Measurements from ENCODE around the gene KCNMB2.

Gene KCNMB2

GRCh38 chr3:178562143-178562946, 26.1 kb downstream of the KCNMB2 start:
- no peak for TF ChIP-seq CTCF (IDR thresholded peaks at IDR 0.05)

- TF ChIP-seq CTCF (IDR thresholded peaks at IDR 0.05): no peak
Measured at GRCh38 chr3:178562947-178563232, 26.7 kb downstream of the KCNMB2 start.

GRCh38 chr3:178567611-178568010, 31.4 kb downstream of the KCNMB2 start:
- TF ChIP-seq CTCF (IDR thresholded peaks at IDR 0.05): no peak

GRCh38 chr3:178568155-178568731, 32.0 kb downstream of the KCNMB2 start:
- TF ChIP-seq CTCF (IDR thresholded peaks at IDR 0.05): no peak

GRCh38 chr3:178568911-178569310, 32.7 kb downstream of the KCNMB2 start:
- TF ChIP-seq CTCF (IDR thresholded peaks at IDR 0.05): no peak

GRCh38 chr3:178569826-178570225, 33.6 kb downstream of the KCNMB2 start:
- no peak for TF ChIP-seq CTCF (IDR thresholded peaks at IDR 0.05)

GRCh38 chr3:178583963-178584575, 47.8 kb downstream of the KCNMB2 start:
- TF ChIP-seq CTCF (IDR thresholded peaks at IDR 0.05): no peak
